SH-SY5Y (cell line): ENCODE results near the gene TSTD1.

ENCODE experiments used
- GATA2 ChIP-seq: IDR thresholded peaks from 2 replicates; pipeline ENCODE4 v1.6.1; 2011; ENCODE audit warnings: mild to moderate bottlenecking, low read depth, low read length
- GATA3 ChIP-seq: IDR thresholded peaks from 2 replicates; pipeline ENCODE4 v1.6.1; 2011; ENCODE audit warnings: low read depth, mild to moderate bottlenecking, low read length, moderate library complexity

- TF ChIP-seq GATA2 (no peak), GATA3 (no peak)
Measured at GRCh38 chr1:161071886-161072371, 33.2 kb upstream of the TSTD1 start.
